Fibroblast of lung (primary cell): ENCODE measurements around the gene TRIB2. TPM values are rescaled to one million over a fixed set of nuclear protein-coding genes. Genes with fewer than 3 reads are reported as not detected.

Source experiments
- DNase-seq, 2 donors: peaks; one replicate each; pipeline versions ENCODE4 v3.0.0 to v3.0.0-alpha.2; 2010; ENCODE audit warnings: low read depth in 2 of 2
- H2AFZ ChIP-seq: 2 replicates; pipeline ENCODE4 v1.5.1; 2012; ENCODE audit warnings: low read length, control low read depth, inconsistent platforms
- H3K27ac ChIP-seq: 2 replicates; pipeline ENCODE4 v1.5.1; 2011; ENCODE audit warnings: low read length, control low read depth; ENCODE audit not compliant: insufficient read depth
- H3K27me3 ChIP-seq: 2 replicates; pipeline ENCODE4 v1.5.1; 2011; ENCODE audit warnings: mild to moderate bottlenecking, low read length; ENCODE audit not compliant: control insufficient read depth, insufficient read depth
- H3K36me3 ChIP-seq: 2 replicates; pipeline ENCODE4 v1.5.1; 2011; ENCODE audit warnings: low read length; ENCODE audit not compliant: control insufficient read depth, insufficient read depth
- H3K4me1 ChIP-seq: 2 replicates; pipeline ENCODE4 v1.5.1; 2011; ENCODE audit warnings: low read length; ENCODE audit not compliant: control insufficient read depth, insufficient read depth; ENCODE audit errors: extremely low read depth
- H3K4me2 ChIP-seq: 2 replicates; pipeline ENCODE4 v1.5.1; 2011; ENCODE audit warnings: low read length, control low read depth; ENCODE audit not compliant: insufficient read depth; ENCODE audit errors: extremely low read depth
- H3K4me3 ChIP-seq, 4 experiments: fragments of 200-600 bp in 1 of 4; sonication (generic) in 1 of 4; replicated peaks in 1 of 4; 2 replicates each; pipeline ENCODE4 v1.5.1; 2011 to 2016; ENCODE audit warnings: low read length in 4 of 4, low read depth in 3 of 4, mild to moderate bottlenecking in 3 of 4, control low read depth in 2 of 4, inconsistent platforms in 1 of 4, mixed read lengths in 1 of 4; ENCODE audit not compliant: insufficient read depth in 1 of 4; ENCODE audit errors: control extremely low read depth in 1 of 4
- H3K79me2 ChIP-seq: 2 replicates; pipeline ENCODE4 v1.5.1; 2012; ENCODE audit warnings: mild to moderate bottlenecking, low read length, inconsistent platforms; ENCODE audit not compliant: control insufficient read depth, insufficient read depth
- H3K9ac ChIP-seq: 2 replicates; pipeline ENCODE4 v1.5.1; 2011; ENCODE audit warnings: mild to moderate bottlenecking, low read length, control low read depth; ENCODE audit not compliant: insufficient read depth
- H3K9me3 ChIP-seq: 2 replicates; pipeline ENCODE4 v1.5.1; 2012; ENCODE audit warnings: low read depth, low read length; ENCODE audit not compliant: control insufficient read depth, insufficient read depth
- H4K20me1 ChIP-seq: 2 replicates; pipeline ENCODE4 v1.5.1; 2011; ENCODE audit warnings: low read length; ENCODE audit not compliant: control insufficient read depth, insufficient read depth; ENCODE audit errors: extremely low read depth
- CTCF ChIP-seq, 2 donors: IDR thresholded peaks in 1 of 2; conservative IDR thresholded peaks in 1 of 2; 1 replicate in 1 of 2; 2 replicates in 1 of 2; pipeline ENCODE4 v1.5.1; 2011 to 2012; ENCODE audit warnings: low read length in 2 of 2, control low read depth in 1 of 2, inconsistent platforms in 1 of 2, low read depth in 1 of 2, mild to moderate bottlenecking in 1 of 2
- EZH2 ChIP-seq: IDR thresholded peaks from 2 replicates; pipeline ENCODE4 v1.5.1; 2012; ENCODE audit warnings: low read length, control low read depth, mild to moderate bottlenecking; ENCODE audit errors: missing control alignments
- polyA plus RNA-seq, 2 donors: library from polyadenylated mRNA; depleted of rRNA in 1 of 2; stranded (reverse) in 1 of 2; unstranded in 1 of 2; fragments of >200 nt; gene quantifications; 2 replicates each; pipeline ENCODE4 v1.2.1, GENCODE V29; 2011 to 2012; ENCODE audit warnings: missing spikeins in 1 of 2
- total RNA-seq: library from RNA; depleted of rRNA; stranded (reverse); fragments of >200 nt; gene quantifications from 2 replicates; pipeline ENCODE4 v1.2.1, GENCODE V29; 2014

The TRIB2 gene
- total and polyA plus RNA-seq, 2 donors (not counting 1 experiment from before 2014, with no cell fraction given), result 26.1 to 31.0 TPM

- Histone ChIP-seq H4K20me1 (no peaks in the 10 kb centered on the region), H3K9ac (no peak overlapping the region), H3K9me3 (no peaks in the 10 kb centered on the region), H3K27ac (peak overlapping the region; percentile 77), H3K4me1 (peaks cover 17% of the 10 kb centered on the region), H2AFZ (no peak overlapping the region), H3K27me3 (no peaks in the 10 kb centered on the region), H3K4me2 (no peak overlapping the region), H3K36me3 (no peaks in the 10 kb centered on the region), H3K4me3 (no peak overlapping the region), H3K79me2 (no peaks in the 10 kb centered on the region)
- DNase-seq, result no peak
- TF ChIP-seq CTCF (conservative IDR thresholded peaks at IDR 0.05 in 1 of 2, IDR thresholded peaks at IDR 0.05 in 1 of 2; ENCODE audit: low read depth in 1 of 2, low read length in 2 of 2) (no peak), EZH2 (no peak)
These were observed 15.0 kb upstream of the TRIB2 start for GRCh38 chr2:12701786-12702167.

GRCh38 chr2:12702168-12703121 lies 14.3 kb upstream of the TRIB2 start:
- H3K4me2 ChIP-seq, result peak overlapping the region; percentile 51
- H3K9me3 ChIP-seq, result no peaks in the 10 kb centered on the region
- H3K27me3 ChIP-seq, result no peaks in the 10 kb centered on the region
- DNase-seq, result peak; percentile 89 to 90
- H3K27ac ChIP-seq, result peak overlapping the region; percentile 77
- no peaks in the 10 kb centered on the region for H3K79me2 ChIP-seq
- H3K36me3 ChIP-seq, result no peaks in the 10 kb centered on the region
- no peaks in the 10 kb centered on the region for H4K20me1 ChIP-seq
- H3K9ac ChIP-seq, result no peak overlapping the region
- TF ChIP-seq EZH2 (no peak), CTCF (conservative IDR thresholded peaks at IDR 0.05 in 1 of 2, IDR thresholded peaks at IDR 0.05 in 1 of 2; ENCODE audit: low read depth in 1 of 2, low read length in 2 of 2) (no peak)
- peak overlapping the region; percentile 15 for H2AFZ ChIP-seq
- H3K4me1 ChIP-seq, result peaks cover 17% of the 10 kb centered on the region
- H3K4me3 ChIP-seq, result no peak overlapping the region

- no peaks in the 10 kb centered on the region for H3K79me2 ChIP-seq
- H3K9ac ChIP-seq, result no peak overlapping the region
- peak; percentile 27 to 44 for DNase-seq
- no peak for TF ChIP-seq EZH2
- TF ChIP-seq CTCF (conservative IDR thresholded peaks at IDR 0.05 in 1 of 2, IDR thresholded peaks at IDR 0.05 in 1 of 2; ENCODE audit: low read depth in 1 of 2, low read length in 2 of 2), result no peak
- H3K27ac ChIP-seq, result no peak overlapping the region
- no peak overlapping the region for H3K4me3 ChIP-seq
- no peaks in the 10 kb centered on the region for H3K27me3 ChIP-seq
- H2AFZ ChIP-seq, result no peak overlapping the region
- no peaks in the 10 kb centered on the region for H4K20me1 ChIP-seq
- no peak overlapping the region for H3K4me2 ChIP-seq
- H3K4me1 ChIP-seq, result peaks cover 17% of the 10 kb centered on the region
- H3K36me3 ChIP-seq, result no peaks in the 10 kb centered on the region
- no peaks in the 10 kb centered on the region for H3K9me3 ChIP-seq
These were observed 12.4 kb upstream of the TRIB2 start for GRCh38 chr2:12704378-12704777.
